ENCODE results near the gene LSG1. TPM values are rescaled to one million over a fixed set of nuclear protein-coding genes. Genes with fewer than 3 reads are reported as not detected.

Gene LSG1
- polyA plus RNA-seq, 1 experiment = 23.9 TPM

- TF ChIP-seq CTCF (IDR thresholded peaks at IDR 0.05; ENCODE audit: insufficient read depth, low read depth, low read length) = no peak
- no peak overlapping the region for H3K4me3 ChIP-seq (ENCODE audit: low read depth, low read length)
- POLR2A ChIA-PET = no interaction called here
- H3K36me3 ChIP-seq (ENCODE audit: control insufficient read depth, insufficient read depth, low read length) = no peaks in the 10 kb centered on the region
- peaks cover 7% of the 10 kb centered on the region for H3K27me3 ChIP-seq (ENCODE audit: control insufficient read depth, insufficient read depth, low read length)
- CTCF ChIA-PET = no interaction called here
- DNase-seq (ENCODE audit: low read depth) = no peak
Measured at GRCh38 chr3:194714137-194714455, 42.1 kb upstream of the LSG1 start.

- no peak for TF ChIP-seq CTCF (IDR thresholded peaks at IDR 0.05; ENCODE audit: insufficient read depth, low read depth, low read length)
- ChIA-PET POLR2A (no interaction called here), CTCF (no interaction called here)
- no peak for DNase-seq (ENCODE audit: low read depth)
- no peak overlapping the region for H3K4me3 ChIP-seq (ENCODE audit: low read depth, low read length)
- H3K27me3 ChIP-seq (ENCODE audit: control insufficient read depth, insufficient read depth, low read length) = peaks cover 7% of the 10 kb centered on the region
- H3K36me3 ChIP-seq (ENCODE audit: control insufficient read depth, insufficient read depth, low read length) = no peaks in the 10 kb centered on the region
Measured at GRCh38 chr3:194713299-194714136, 41.5 kb upstream of the LSG1 start.

- ChIA-PET POLR2A (no interaction called here), CTCF (interaction anchor here (0.9 kb wide), 1 partner anchor 15 kb away, joined by 4 read pairs; no protein-coding TSS in a partner anchor)
- no peak for TF ChIP-seq CTCF (IDR thresholded peaks at IDR 0.05; ENCODE audit: insufficient read depth, low read depth, low read length)
- peak; percentile 90 for DNase-seq (ENCODE audit: low read depth)
- Histone ChIP-seq H3K36me3 (ENCODE audit: control insufficient read depth, insufficient read depth, low read length) (no peaks in the 10 kb centered on the region), H3K4me3 (ENCODE audit: low read depth, low read length) (no peak overlapping the region), H3K27me3 (ENCODE audit: control insufficient read depth, insufficient read depth, low read length) (peaks cover 3% of the 10 kb centered on the region; the same call in 1 of the 2 replicates)
Measured at GRCh38 chr3:194711913-194712312, 39.9 kb upstream of the LSG1 start.

GRCh38 chr3:194711286-194711685 lies 39.3 kb upstream of the LSG1 start:
- POLR2A ChIA-PET = no interaction called here
- H3K27me3 ChIP-seq (ENCODE audit: control insufficient read depth, insufficient read depth, low read length) = peaks cover 1% of the 10 kb centered on the region; the same call in 1 of the 2 replicates
- CTCF ChIA-PET = interaction anchor here (0.9 kb wide), 1 partner anchor 16 kb away, joined by 4 read pairs; no protein-coding TSS in a partner anchor
- no peak overlapping the region for H3K4me3 ChIP-seq (ENCODE audit: low read depth, low read length)
- no peaks in the 10 kb centered on the region for H3K36me3 ChIP-seq (ENCODE audit: control insufficient read depth, insufficient read depth, low read length)
- no peak for DNase-seq (ENCODE audit: low read depth)
- TF ChIP-seq CTCF (IDR thresholded peaks at IDR 0.05; ENCODE audit: insufficient read depth, low read depth, low read length) = no peak

GRCh38 chr3:194707147-194707540 lies 35.2 kb upstream of the LSG1 start:
- Histone ChIP-seq H3K36me3 (ENCODE audit: control insufficient read depth, insufficient read depth, low read length) (no peaks in the 10 kb centered on the region), H3K4me3 (ENCODE audit: low read depth, low read length) (no peak overlapping the region), H3K27me3 (ENCODE audit: control insufficient read depth, insufficient read depth, low read length) (peaks cover 2% of the 10 kb centered on the region; the same call in 1 of the 2 replicates)
- no peak for DNase-seq (ENCODE audit: low read depth)
- CTCF ChIA-PET = interaction anchor here (0.6 to 1.1 kb wide), 2 partner anchors 9 to 65 kb away, joined by 3 to 5 read pairs; no protein-coding TSS in a partner anchor
- TF ChIP-seq CTCF (IDR thresholded peaks at IDR 0.05; ENCODE audit: insufficient read depth, low read depth, low read length) = no peak
- POLR2A ChIA-PET = interaction anchor here (0.6 kb wide), 1 partner anchor 548 kb away, joined by 5 read pairs; no protein-coding TSS in a partner anchor

Data from BJ (cell line).